ENCODE results near the gene XAB2.
"Not testable (repeated sequence)": the region's sequence is repeated elsewhere in the genome, so short reads cannot be mapped to it uniquely, and the experiment has no call there.

The XAB2 gene

GRCh38 chr19:7648265-7649014 lies 19.1 kb upstream of the XAB2 start:
- no peak for DNase-seq (ENCODE audit: low spot score)

- DNase-seq (ENCODE audit: low spot score): no peak
Observed at GRCh38 chr19:7647156-7647555, 17.8 kb upstream of the XAB2 start.

DNA sequence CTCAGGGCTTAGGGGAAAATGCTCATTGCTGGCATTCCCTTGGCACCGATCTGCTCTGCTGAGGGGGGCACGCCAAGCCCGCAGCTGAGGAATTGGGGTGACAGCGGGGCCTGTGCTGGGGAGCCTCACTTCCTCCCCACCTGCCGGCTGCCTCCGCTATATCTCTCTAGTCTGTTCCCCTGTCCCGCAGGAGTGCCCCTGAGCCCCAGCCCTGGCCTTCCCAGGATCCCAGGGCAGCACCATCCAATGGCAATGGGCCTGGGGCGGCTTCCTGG lies 17.0 kb upstream of the XAB2 start:
- DNase-seq (ENCODE audit: low spot score): no peak

- DNase-seq (ENCODE audit: low spot score): no peak
Observed at GRCh38 chr19:7645656-7646425, 16.5 kb upstream of the XAB2 start.

DNA sequence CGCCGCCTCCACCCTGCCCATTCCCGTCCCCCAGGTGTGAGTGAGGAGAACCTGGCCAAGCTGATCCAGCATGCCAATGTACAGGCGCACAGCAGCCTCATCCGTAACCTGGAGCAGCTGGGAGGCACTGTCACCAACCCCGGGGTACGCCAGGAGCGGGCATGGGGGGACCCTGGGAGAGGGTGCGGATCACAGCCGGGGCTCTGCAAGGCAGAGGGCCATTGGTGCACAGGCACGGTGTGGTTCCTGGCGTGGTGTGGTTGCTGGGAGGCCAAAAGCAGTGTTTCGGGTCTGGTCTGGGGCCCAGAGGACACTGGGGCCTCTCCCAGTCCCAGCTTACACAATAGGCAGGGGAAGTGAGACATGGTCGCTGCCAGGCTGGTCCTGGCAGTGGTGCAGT lies 15.8 kb upstream of the XAB2 start:
- DNase-seq (ENCODE audit: low spot score): no peak

DNA sequence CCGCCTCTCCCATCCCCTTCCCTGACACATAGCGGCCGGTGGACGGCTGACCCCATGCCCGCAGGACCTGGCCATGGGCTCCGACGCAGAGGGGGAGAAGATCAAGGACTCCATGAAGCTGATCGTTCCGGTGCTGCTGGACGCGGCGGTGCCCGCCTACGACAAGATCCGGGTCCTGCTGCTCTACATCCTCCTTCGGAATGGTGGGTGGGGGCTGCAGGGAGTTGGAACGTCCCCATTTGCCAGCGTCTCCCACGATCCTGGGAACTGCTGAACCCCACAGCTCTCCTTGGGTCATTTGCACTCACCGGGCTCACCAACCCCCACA lies 15.2 kb upstream of the XAB2 start:
- no peak for DNase-seq (ENCODE audit: low spot score)

GRCh38 chr19:7643629-7644549 lies 14.5 kb upstream of the XAB2 start:
- DNase-seq (ENCODE audit: low spot score): not testable (repeated sequence)

- no peak for DNase-seq (ENCODE audit: low spot score)
Observed at GRCh38 chr19:7643031-7643415, 13.7 kb upstream of the XAB2 start.

DNA sequence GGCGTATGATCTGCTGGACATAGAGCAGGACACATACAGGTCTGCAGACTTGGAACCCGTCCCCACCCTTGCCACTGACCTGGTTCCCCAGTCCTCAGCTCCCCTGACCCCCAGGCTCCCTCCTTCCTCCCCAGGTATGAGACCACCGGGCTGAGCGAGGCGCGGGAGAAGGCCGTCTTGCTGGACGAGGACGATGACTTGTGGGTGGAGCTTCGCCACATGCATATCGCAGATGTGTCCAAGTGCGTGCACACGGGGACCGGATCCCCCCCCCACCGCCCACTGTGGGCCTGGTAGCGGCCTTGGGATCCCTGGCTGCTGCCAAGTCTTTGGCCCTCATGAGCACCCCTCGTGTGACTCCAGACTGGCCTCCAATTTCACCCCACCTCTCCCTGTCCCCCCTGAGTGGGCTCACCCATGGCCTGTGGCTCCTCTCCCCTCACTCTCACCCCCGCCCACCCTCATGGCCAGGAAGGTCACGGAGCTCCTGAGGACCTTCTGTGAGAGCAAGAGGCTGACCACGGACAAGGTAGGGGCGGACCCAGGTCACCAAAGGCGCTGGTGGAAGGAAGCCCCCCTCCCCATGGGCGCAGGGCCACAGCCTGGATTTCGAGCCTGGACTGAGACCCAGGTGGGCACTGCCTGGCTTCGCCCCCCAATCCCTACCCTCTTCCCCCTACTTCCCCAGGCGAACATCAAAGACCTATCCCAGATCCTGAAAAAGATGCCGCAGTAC lies 13.1 kb upstream of the XAB2 start:
- DNase-seq (ENCODE audit: low spot score): no peak

- no peak for DNase-seq (ENCODE audit: low spot score)
Observed at GRCh38 chr19:7641290-7642276, 12.2 kb upstream of the XAB2 start.

- DNase-seq (ENCODE audit: low spot score): no peak
Observed at GRCh38 chr19:7640803-7641202, 11.5 kb upstream of the XAB2 start.

DNA sequence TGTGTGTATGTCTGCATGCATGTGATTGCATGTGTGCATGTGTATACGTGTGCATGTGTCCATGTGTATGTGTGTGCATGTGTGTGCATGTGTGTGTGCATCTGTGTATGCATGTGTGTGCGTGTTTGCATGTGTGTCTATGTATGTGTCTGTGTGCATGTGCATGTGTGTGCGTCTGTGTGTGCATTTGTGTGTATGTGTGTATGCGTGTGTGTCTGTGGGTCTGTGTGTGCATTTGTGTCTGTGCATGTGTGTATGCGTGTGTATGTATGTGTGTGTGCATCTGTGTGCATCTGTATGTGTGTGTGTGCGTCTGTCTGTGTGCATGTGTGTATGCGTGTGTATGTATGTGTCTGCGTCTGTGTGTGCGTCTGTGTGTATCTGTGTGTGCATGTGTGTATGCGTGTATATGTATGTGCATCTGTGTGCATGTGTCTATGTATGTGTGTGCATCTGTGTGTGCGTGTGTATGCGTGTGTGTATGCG lies 10.6 kb upstream of the XAB2 start:
- DNase-seq (ENCODE audit: low spot score): no peak

DNA sequence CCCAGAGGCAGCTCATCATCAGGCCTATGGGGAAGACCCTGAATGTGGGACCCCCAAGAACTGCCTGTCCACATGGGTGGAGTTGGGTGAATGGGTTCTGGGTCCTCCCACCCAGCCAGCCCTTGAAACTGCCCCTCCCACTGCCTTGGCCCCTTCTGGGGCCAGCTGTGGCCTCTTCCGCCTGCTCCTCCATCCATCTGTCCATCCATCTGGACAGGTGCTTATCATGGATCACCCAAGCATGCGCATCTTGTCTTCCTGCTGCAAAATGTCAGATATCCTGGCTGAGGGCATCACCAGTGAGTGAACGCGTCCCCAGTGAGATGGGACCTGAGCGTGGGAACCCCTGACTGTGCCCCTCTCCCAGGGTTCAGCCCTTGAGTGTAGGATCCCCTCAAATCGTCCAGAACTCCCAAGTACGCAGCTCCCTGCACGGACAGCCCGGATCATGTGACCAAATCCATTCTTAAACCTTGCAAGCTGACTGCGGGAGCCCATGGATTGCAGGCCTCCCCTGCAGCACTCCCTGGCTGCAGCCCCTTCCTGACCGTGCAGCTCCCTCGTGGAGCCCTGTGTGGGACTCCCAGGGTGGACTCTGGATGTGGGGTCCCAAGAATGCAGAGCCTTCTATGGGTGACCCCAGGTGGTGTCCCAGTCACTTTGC lies 9.6 kb upstream of the XAB2 start:
- no peak for DNase-seq (ENCODE audit: low spot score)

GRCh38 chr19:7637374-7638256 lies 8.3 kb upstream of the XAB2 start:
- DNase-seq (ENCODE audit: low spot score): no peak

DNA sequence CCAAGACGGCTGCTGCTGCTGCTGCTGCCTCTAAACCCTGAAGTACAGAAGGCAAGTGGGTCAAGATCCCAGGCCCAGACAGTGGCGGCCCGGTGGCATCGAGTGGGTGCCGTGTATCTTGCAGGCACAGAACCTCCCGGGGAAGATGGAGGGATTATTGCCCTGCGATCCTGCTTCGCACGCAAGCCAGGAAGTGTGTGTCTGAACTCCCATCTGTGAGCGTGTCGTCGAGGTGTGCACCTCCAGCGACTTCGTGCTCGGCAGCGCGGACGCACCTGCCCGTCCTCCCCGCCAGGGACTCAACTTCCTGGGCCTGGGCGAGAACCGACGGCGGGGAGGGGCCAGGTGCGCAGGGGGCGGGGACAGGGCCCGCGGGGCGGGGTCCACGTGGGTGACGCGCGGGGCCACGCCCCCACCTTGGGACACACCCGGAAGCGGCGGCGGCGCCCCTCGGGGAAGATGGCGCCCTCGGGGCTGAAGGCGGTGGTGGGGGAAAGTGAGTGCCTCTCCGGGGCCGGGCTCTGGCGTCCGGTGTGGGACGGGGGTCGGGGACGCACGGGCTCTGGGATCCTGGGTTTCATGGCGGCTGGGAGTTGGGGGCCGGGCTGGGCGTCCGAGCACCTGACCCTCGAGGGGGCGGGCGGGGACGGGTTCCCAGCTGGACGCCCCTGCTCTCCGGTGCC lies 7.5 kb upstream of the XAB2 start, which contains the start of gene STXBP2:
Gene STXBP2, plus strand, starts transcription at position 420 of the 683 bp plus-strand sequence. Its CDS starts 40 bp downstream, at position 460.
- DNase-seq (ENCODE audit: low spot score): no peak

DNA sequence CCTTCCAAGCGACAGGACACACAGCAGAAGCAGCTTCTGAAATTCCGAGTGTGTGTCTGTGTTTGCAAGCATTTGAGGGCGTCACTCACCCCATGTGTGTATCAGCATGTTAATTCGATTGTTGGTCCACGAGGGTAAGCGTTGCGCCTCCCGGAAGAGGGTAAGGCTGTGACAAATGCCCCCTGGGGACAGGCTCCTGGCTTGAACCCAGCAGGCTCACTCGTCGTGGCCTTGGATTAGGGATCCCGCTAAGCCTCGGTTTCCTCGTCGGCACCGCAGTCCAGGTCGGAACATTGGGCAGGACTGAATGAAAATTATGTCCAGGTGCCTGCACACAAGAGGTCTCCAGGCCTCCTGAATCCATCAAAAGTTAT lies 7.0 kb upstream of the XAB2 start:
- no peak for DNase-seq (ENCODE audit: low spot score)

- no peak for DNase-seq (ENCODE audit: low spot score)
Observed at GRCh38 chr19:7635670-7636069, 6.3 kb upstream of the XAB2 start.

DNA sequence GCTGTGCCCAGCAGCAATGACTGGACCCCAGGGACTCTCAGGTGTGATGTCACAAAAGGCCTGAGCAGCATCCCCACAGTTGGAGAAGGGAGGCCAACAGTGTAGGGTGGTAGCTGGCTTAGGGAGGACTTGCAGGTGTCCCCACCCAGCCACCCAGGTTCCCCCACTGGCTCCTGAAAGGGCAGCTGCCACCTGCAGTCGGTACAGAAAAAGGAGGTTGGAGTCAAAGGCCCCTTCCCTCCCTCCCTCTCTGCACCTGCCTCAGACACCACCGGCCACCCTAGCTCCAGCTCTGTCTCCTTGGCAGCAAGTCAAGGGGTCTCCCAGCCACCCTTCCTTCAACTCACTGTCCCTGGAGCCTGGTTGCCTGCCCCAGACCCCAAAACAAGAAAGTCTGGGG lies 4.4 kb upstream of the XAB2 start, which contains the start of gene PCP2:
Gene PCP2, minus strand, starts transcription at position 22 of the 400 bp plus-strand sequence. CDS start 262 bp downstream, outside the sequence.
- DNase-seq (ENCODE audit: low spot score): no peak
